HCT116 (cell line): ENCODE results near the gene CYP11A1. TPM values are rescaled to one million over a fixed set of nuclear protein-coding genes. Genes with fewer than 3 reads are reported as not detected.

Source experiments
- ATAC-seq: fragments of 200-7000 bp; cut with Tn5 transposase; 2 replicates; pipeline ENCODE4 v1.9.1; 2020; ENCODE audit warnings: mild to moderate bottlenecking, moderate library complexity
- BruUV-seq: library from RNA; stranded (reverse); fragments of 400-500 nt; replicated peaks from 2 replicates; lab custom pipeline; 2021; lab: Mats Ljungman, UMichigan
- CTCF ChIA-PET: fragments of 300-600 bp; sonication (Branson Sonifier 250); formaldehyde crosslinking; loops from one replicate; lab custom pipeline; 2021; ENCODE audit warnings: antibody characterized with exemption; lab: Charles Lee
- POLR2A ChIA-PET: fragments of 300-600, 350-600 bp; sonication (Branson Sonifier 250); formaldehyde crosslinking; loops from one replicate; lab custom pipeline; 2021; ENCODE audit warnings: antibody characterized with exemption; lab: Charles Lee
- RAD21 ChIA-PET, 2 experiments: fragments of 300-600 bp; sonication (Branson Sonifier 250); formaldehyde crosslinking; loops; one replicate each; lab custom pipeline; 2023; ENCODE audit warnings: low total read pairs in 2 of 2; ENCODE audit not compliant: uncharacterized antibody in 2 of 2, unreplicated experiment in 2 of 2, low non-redundant PET in 1 of 2; lab: Charles Lee
- DNase-seq: peaks from one replicate; pipeline ENCODE4 v3.0.0-alpha.2; 2010; ENCODE audit warnings: low read depth, low spot score
- H2AFZ ChIP-seq: fragments of 200-600 bp; shearing (Covaris generic), sonication (generic); 2 replicates; pipeline ENCODE4 v1.6.1; 2017; ENCODE audit warnings: low read depth, mixed run types, mixed read lengths, antibody characterized with exemption, low read length; ENCODE audit not compliant: poor library complexity, severe bottlenecking
- H3K27ac ChIP-seq: 2 replicates; pipeline ENCODE4 v1.5.1; 2012; ENCODE audit warnings: low read depth, low read length
- H3K27me3 ChIP-seq: fragments of 200-600 bp; sonication (generic); 2 replicates; pipeline ENCODE4 v1.6.1; 2016; ENCODE audit warnings: mixed run types, low read length, mixed read lengths; ENCODE audit not compliant: insufficient read depth
- H3K36me3 ChIP-seq, 2 experiments: fragments of 200-500 bp in 1 of 2; fragments of 200-600 bp in 1 of 2; sonication (Bioruptor generic) in 1 of 2; sonication (generic) in 1 of 2; 2 replicates each; pipeline versions ENCODE4 v1.5.1 to v1.6.1; 2014 to 2016; ENCODE audit warnings: low read length in 2 of 2, inconsistent platforms in 1 of 2, mixed read lengths in 1 of 2, mixed run types in 1 of 2; ENCODE audit not compliant: insufficient read depth in 2 of 2, control insufficient read depth in 1 of 2
- H3K4me1 ChIP-seq, 2 experiments: fragments of 200-600 bp in 1 of 2; sonication (generic) in 1 of 2; 2 replicates each; pipeline versions ENCODE4 v1.5.1 to v1.6.1; 2012 to 2017; ENCODE audit warnings: low read length in 2 of 2, inconsistent platforms in 1 of 2, mild to moderate bottlenecking in 1 of 2, mixed read lengths in 1 of 2, mixed run types in 1 of 2, moderate library complexity in 1 of 2; ENCODE audit not compliant: insufficient read depth in 2 of 2, control insufficient read depth in 1 of 2
- H3K4me2 ChIP-seq: fragments of 200-600 bp; sonication (generic); 2 replicates; pipeline ENCODE4 v1.6.1; 2017; ENCODE audit warnings: mixed run types, low read length, mixed read lengths
- H3K4me3 ChIP-seq, 2 experiments: fragments of 200-600 bp in 1 of 2; sonication (generic) in 1 of 2; replicated peaks in 1 of 2; 2 replicates each; pipeline ENCODE4 v1.5.1; 2011 to 2016; ENCODE audit warnings: low read length in 2 of 2, control low read depth in 1 of 2, low read depth in 1 of 2, mild to moderate bottlenecking in 1 of 2, mixed read lengths in 1 of 2, mixed run types in 1 of 2
- H3K79me2 ChIP-seq: fragments of 200-600 bp; sonication (generic); 2 replicates; pipeline ENCODE4 v1.6.1; 2017; ENCODE audit warnings: mild to moderate bottlenecking, mixed run types, low read length, moderate library complexity, mixed read lengths; ENCODE audit not compliant: insufficient read depth
- H3K9ac ChIP-seq: fragments of 200-600 bp; sonication (generic); 2 replicates; pipeline ENCODE4 v1.6.1; 2016; ENCODE audit warnings: low read length, mixed read lengths
- H3K9me2 ChIP-seq: fragments of 200-600 bp; sonication (generic), shearing (Covaris generic); 2 replicates; pipeline ENCODE4 v1.6.1; 2017; ENCODE audit warnings: mixed run types, mild to moderate bottlenecking, moderate library complexity; ENCODE audit not compliant: insufficient read depth
- H3K9me3 ChIP-seq, 2 experiments: fragments of 200-500 bp in 1 of 2; fragments of 200-600 bp in 1 of 2; sonication (Bioruptor generic) in 1 of 2; sonication (generic) in 1 of 2; 2 replicates each; pipeline ENCODE4 v1.6.1; 2014 to 2017; ENCODE audit warnings: low read length in 2 of 2, mixed read lengths in 2 of 2, inconsistent platforms in 1 of 2, low read depth in 1 of 2, mild to moderate bottlenecking in 1 of 2, mixed run types in 1 of 2, moderate library complexity in 1 of 2; ENCODE audit not compliant: control insufficient read depth in 1 of 2, insufficient read depth in 1 of 2
- H4K20me1 ChIP-seq: fragments of 200-600 bp; sonication (generic), shearing (Covaris generic); 2 replicates; pipeline ENCODE4 v1.6.1; 2017; ENCODE audit warnings: mixed run types, mild to moderate bottlenecking, moderate library complexity; ENCODE audit not compliant: insufficient read depth
- ELF1 ChIP-seq: IDR thresholded peaks from 2 replicates; pipeline ENCODE4 v1.6.1; 2012; ENCODE audit warnings: low read depth, borderline replicate concordance
- EZH2phosphoT487 ChIP-seq: fragments of 200-600 bp; IDR thresholded peaks from 2 replicates; pipeline ENCODE4 v1.6.1; 2018; ENCODE audit warnings: antibody characterized with exemption, borderline replicate concordance
- YY1 ChIP-seq: IDR thresholded peaks from 2 replicates; pipeline ENCODE4 v1.6.1; 2011; ENCODE audit warnings: low read length, low read depth, moderate library complexity, mild to moderate bottlenecking; ENCODE audit not compliant: insufficient replicate concordance; ENCODE audit errors: extremely low read depth
- intact Hi-C: fragments of 100-400 bp; cut with micrococcal nuclease; formaldehyde crosslinking; loops from 2 replicates; pipeline ENCODE4 v1.10.0; 2022
- total RNA-seq: library from RNA; stranded (reverse); gene quantifications from one replicate; pipeline ENCODE4 v1.2.1, GENCODE V29; 2021; ENCODE audit not compliant: unreplicated experiment
- TF ChIP-seq, protein P1 (sequence below): IDR thresholded peaks from 2 replicates; pipeline ENCODE4 v1.6.1; 2012; ENCODE audit warnings: low read depth

The CYP11A1 gene
- total RNA-seq, 1 experiment from 2014 or later, result 0.57 TPM

DNA sequence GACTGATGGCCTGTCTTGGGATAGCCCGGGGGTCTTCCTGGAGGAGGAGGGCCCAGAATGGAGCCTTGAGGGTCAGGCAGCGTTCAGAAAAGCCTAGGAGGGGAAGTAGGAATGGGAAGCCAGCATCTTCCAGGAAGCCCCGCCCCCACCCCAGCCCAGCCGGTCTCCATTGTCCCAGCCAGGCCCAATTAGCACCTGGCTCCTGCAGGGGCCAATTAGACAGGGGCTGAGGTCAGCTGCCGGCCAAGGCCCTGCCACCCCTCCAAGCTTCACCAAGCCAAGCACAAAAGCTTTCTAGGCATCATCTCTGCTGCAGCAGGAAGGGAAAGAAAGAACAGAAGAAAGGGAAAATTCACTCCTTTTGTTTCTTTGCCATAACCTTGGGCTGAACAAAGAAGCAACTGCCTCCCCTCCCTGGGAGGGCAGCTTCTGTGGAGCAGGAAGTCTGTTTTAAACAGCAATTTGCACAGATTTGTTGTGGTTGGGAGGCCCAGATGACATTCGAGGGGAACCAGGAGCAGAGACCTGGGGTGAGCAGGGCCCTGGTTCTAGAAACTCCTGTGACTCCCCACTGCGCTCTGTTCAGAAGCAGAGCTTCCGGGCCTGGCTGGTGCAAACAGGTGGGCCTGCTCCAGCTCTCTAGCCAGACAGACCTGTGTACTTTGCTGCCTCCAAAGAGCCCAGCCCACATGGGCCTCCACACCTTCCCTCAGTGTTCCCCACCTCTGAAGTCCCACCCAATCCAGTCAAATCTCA is 47.7 kb downstream of the CYP11A1 start:
- no peak for DNase-seq
- Histone ChIP-seq H4K20me1 (no peaks in the 10 kb centered on the region), H3K4me2 (no peak overlapping the region), H3K27ac (no peak overlapping the region), H3K9me2 (no peaks in the 10 kb centered on the region), H3K9ac (no peak overlapping the region), H2AFZ (no peak overlapping the region), H3K36me3 (no peaks in the 10 kb centered on the region), H3K4me3 (no peak overlapping the region), H3K27me3 (no peaks in the 10 kb centered on the region), H3K9me3 (no peaks in the 10 kb centered on the region), H3K4me1 (no peaks in the 10 kb centered on the region; a peak in 2 of 4 replicates), H3K79me2 (no peaks in the 10 kb centered on the region)
- no peak for TF ChIP-seq EZH2phosphoT487
- TF ChIP-seq, protein P1, sequence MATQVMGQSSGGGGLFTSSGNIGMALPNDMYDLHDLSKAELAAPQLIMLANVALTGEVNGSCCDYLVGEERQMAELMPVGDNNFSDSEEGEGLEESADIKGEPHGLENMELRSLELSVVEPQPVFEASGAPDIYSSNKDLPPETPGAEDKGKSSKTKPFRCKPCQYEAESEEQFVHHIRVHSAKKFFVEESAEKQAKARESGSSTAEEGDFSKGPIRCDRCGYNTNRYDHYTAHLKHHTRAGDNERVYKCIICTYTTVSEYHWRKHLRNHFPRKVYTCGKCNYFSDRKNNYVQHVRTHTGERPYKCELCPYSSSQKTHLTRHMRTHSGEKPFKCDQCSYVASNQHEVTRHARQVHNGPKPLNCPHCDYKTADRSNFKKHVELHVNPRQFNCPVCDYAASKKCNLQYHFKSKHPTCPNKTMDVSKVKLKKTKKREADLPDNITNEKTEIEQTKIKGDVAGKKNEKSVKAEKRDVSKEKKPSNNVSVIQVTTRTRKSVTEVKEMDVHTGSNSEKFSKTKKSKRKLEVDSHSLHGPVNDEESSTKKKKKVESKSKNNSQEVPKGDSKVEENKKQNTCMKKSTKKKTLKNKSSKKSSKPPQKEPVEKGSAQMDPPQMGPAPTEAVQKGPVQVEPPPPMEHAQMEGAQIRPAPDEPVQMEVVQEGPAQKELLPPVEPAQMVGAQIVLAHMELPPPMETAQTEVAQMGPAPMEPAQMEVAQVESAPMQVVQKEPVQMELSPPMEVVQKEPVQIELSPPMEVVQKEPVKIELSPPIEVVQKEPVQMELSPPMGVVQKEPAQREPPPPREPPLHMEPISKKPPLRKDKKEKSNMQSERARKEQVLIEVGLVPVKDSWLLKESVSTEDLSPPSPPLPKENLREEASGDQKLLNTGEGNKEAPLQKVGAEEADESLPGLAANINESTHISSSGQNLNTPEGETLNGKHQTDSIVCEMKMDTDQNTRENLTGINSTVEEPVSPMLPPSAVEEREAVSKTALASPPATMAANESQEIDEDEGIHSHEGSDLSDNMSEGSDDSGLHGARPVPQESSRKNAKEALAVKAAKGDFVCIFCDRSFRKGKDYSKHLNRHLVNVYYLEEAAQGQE, result no peak
- TF ChIP-seq YY1, result no peak
- no peak for TF ChIP-seq ELF1
- CTCF ChIA-PET, result interaction anchor here (1.3 to 6.7 kb wide), 7 partner anchors 10 to 369 kb away, joined by 3 to 126 read pairs (median 13); no protein-coding TSS in a partner anchor
- intact Hi-C loops, result loop anchor here (1.0 kb wide), 1 partner anchor 192 kb away; no protein-coding TSS in a partner anchor
- POLR2A ChIA-PET, result no interaction called here
- no TSS peak for BruUV-seq
- ATAC-seq, result no peak
- RAD21 ChIA-PET, result interaction anchor here in 1 of 2 experiments (1.3 to 1.7 kb wide), 2 partner anchors 12 to 266 kb away, joined by 4 to 6 read pairs; no protein-coding TSS in a partner anchor
